Upper lobe of left lung (tissue), 6 donors: ENCODE measurements around the gene OSER1. TPM values are rescaled to one million over a fixed set of nuclear protein-coding genes. Genes with fewer than 3 reads are reported as not detected.

Experiments used
- ATAC-seq, 2 donors: fragments of 200-7000 bp; cut with Tn5 transposase; one replicate each; pipeline ENCODE4 v1.9.1; 2022; ENCODE audit warnings: mild to moderate bottlenecking in 2 of 2, moderate library complexity in 2 of 2; ENCODE audit not compliant: low FRiP score in 2 of 2
- DNase-seq, 2 donors: peaks; one replicate each; pipeline ENCODE4 v3.0.0-alpha.2; 2019 to 2020
- H3K27ac ChIP-seq, 4 donors: fragments of 200-600 bp; sonication (generic); one replicate each; pipeline ENCODE4 v1.5.1; 2016 to 2019
- H3K27me3 ChIP-seq, 4 donors: fragments of 200-600 bp; sonication (generic); one replicate each; pipeline ENCODE4 v1.5.1; 2017 to 2019
- H3K36me3 ChIP-seq, 4 donors: fragments of 200-600 bp; sonication (generic); one replicate each; pipeline ENCODE4 v1.5.1; 2016 to 2019
- H3K4me1 ChIP-seq, 4 donors: fragments of 200-600 bp; sonication (generic); one replicate each; pipeline ENCODE4 v1.5.1; 2018 to 2019
- H3K4me3 ChIP-seq, 4 donors: fragments of 200-600 bp; sonication (generic); one replicate each; pipeline ENCODE4 v1.5.1; 2017 to 2019; ENCODE audit warnings: mild to moderate bottlenecking in 2 of 4, moderate library complexity in 1 of 4
- H3K9me3 ChIP-seq, 4 donors: fragments of 200-600 bp; sonication (generic); one replicate each; pipeline ENCODE4 v1.5.1; 2018 to 2019
- EP300 ChIP-seq, 4 donors: sonication (generic); formaldehyde crosslinking; IDR thresholded peaks; one replicate each; pipeline ENCODE4 v1.5.1; 2017; ENCODE audit warnings: antibody characterized with exemption in 4 of 4, control low read depth in 2 of 4
- POLR2A ChIP-seq, 4 donors: fragments of 450-650 bp; IDR thresholded peaks; one replicate each; pipeline ENCODE4 v1.5.1; 2016 to 2017; ENCODE audit warnings: antibody characterized with exemption in 4 of 4, mild to moderate bottlenecking in 2 of 4
- POLR2AphosphoS5 ChIP-seq, 2 donors: sonication (generic); formaldehyde crosslinking; IDR thresholded peaks; one replicate each; pipeline ENCODE4 v1.5.1; 2017; ENCODE audit warnings: antibody characterized with exemption in 2 of 2
- WGBS, 2 donors: methylation state at CpG; one replicate each; pipeline ENCODE4 v1.1.5; 2017 to 2018; 5-methylcytosine and 5-hydroxymethylcytosine counted together
- total RNA-seq, 6 donors: library from RNA; depleted of rRNA in 4 of 6; stranded (reverse); fragments of >200 nt in 4 of 6; gene quantifications; one replicate each; pipeline versions ENCODE4 v1.1.0 to v1.2.1, GENCODE V29; 2016 to 2021
- TF ChIP-seq, protein P1 (sequence below), 6 experiments: fragments of 450-650 bp in 4 of 6; fragments of 200-600 bp in 2 of 6; sonication (generic) in 2 of 6; IDR thresholded peaks; one replicate each; pipeline ENCODE4 v1.5.1; 2016 to 2019; ENCODE audit warnings: antibody characterized with exemption in 6 of 6
- donor health status: DM: no; HTN: no; CAD: no; lungs with moderate emphysema.
- donor health status: DM: no; HTN: yes; CAD: no; lungs with severe emphysema.

The OSER1 gene
- total RNA-seq, result 10 to 100 TPM; 18.8 to 38.3 (median 30.8) TPM

GRCh38 chr20:44210406-44211176 lies at the start of gene OSER1:
OSER1 (minus strand) TSS chr20:44210771; CDS start chr20:44206957, 3,814 bp downstream.
- no peaks in the 10 kb centered on the region for H3K27me3 ChIP-seq
- TF ChIP-seq EP300 (IDR thresholded peaks at IDR 0.05) (peak in 2 of 4 donors; percentile 51 to 87), POLR2AphosphoS5 (IDR thresholded peaks at IDR 0.05) (peak; percentile 67 to 98), POLR2A (IDR thresholded peaks at IDR 0.05) (peak; percentile 39 to 95 (median 79))
- TF ChIP-seq, protein P1, sequence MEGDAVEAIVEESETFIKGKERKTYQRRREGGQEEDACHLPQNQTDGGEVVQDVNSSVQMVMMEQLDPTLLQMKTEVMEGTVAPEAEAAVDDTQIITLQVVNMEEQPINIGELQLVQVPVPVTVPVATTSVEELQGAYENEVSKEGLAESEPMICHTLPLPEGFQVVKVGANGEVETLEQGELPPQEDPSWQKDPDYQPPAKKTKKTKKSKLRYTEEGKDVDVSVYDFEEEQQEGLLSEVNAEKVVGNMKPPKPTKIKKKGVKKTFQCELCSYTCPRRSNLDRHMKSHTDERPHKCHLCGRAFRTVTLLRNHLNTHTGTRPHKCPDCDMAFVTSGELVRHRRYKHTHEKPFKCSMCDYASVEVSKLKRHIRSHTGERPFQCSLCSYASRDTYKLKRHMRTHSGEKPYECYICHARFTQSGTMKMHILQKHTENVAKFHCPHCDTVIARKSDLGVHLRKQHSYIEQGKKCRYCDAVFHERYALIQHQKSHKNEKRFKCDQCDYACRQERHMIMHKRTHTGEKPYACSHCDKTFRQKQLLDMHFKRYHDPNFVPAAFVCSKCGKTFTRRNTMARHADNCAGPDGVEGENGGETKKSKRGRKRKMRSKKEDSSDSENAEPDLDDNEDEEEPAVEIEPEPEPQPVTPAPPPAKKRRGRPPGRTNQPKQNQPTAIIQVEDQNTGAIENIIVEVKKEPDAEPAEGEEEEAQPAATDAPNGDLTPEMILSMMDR (IDR thresholded peaks at IDR 0.05), result peak in 4 of 6 experiments; percentile 9 to 27 (median 22)
- H3K4me1 ChIP-seq, result peaks cover 34 to 42% (median 39%) of the 10 kb centered on the region in 4 donors
- peak within 1 kb of the TSS; percentile 94 to 99 (median 95) for H3K27ac ChIP-seq
- H3K36me3 ChIP-seq, result peaks cover 0 to 12% (median 4%) of the 10 kb centered on the region in 4 donors
- ATAC-seq (peak; percentile 96 to 98), DNase-seq (peak; percentile 99)
- H3K9me3 ChIP-seq, result no peaks in the 10 kb centered on the region
- peak within 1 kb of the TSS; percentile 64 to 98 (median 81) for H3K4me3 ChIP-seq
- 0% methylated on average over 34 to 76 of the region's 79 CpGs for WGBS, 2 donors

GRCh38 chr20:44258226-44258890 lies 47.8 kb upstream of the OSER1 start:
- H3K36me3 ChIP-seq, result no peaks in the 10 kb centered on the region
- H3K27me3 ChIP-seq, result no peaks in the 10 kb centered on the region
- H3K4me1 ChIP-seq, result no peaks in the 10 kb centered on the region
- 86 to 88% methylated on average over 16 to 26 of the region's 28 CpGs for WGBS, 2 donors
- H3K9me3 ChIP-seq, result no peaks in the 10 kb centered on the region
- no peak overlapping the region for H3K4me3 ChIP-seq
- TF ChIP-seq EP300 (IDR thresholded peaks at IDR 0.05) (no peak), POLR2AphosphoS5 (IDR thresholded peaks at IDR 0.05) (no peak), POLR2A (IDR thresholded peaks at IDR 0.05) (no peak)
- TF ChIP-seq, protein P1 (IDR thresholded peaks at IDR 0.05), result no peak
- H3K27ac ChIP-seq, result no peak overlapping the region
- ATAC-seq, result peak in 1 of 2 donors; percentile 2
- peak in 1 of 2 donors; percentile 73 for DNase-seq

DNA sequence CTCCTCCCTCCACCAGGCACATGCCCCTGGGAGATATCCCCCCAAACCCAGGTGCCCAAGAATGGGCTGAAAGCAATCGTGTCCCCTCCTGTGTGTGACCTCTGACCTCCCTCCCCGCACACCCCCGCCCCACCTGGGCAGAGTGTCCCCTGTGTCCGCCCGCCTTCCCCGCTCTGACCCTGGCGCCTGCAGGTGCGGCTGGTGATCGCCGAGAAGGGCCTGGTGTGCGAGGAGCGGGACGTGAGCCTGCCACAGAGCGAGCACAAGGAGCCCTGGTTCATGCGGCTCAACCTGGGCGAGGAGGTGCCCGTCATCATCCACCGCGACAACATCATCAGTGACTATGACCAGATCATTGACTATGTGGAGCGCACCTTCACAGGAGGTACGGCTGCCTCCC lies 46.4 kb upstream of the OSER1 start:
- Histone ChIP-seq H3K27me3 (no peaks in the 10 kb centered on the region), H3K36me3 (no peaks in the 10 kb centered on the region), H3K27ac (no peak overlapping the region), H3K4me1 (no peaks in the 10 kb centered on the region), H3K4me3 (no peak overlapping the region), H3K9me3 (no peaks in the 10 kb centered on the region)
- TF ChIP-seq POLR2AphosphoS5 (IDR thresholded peaks at IDR 0.05) (no peak), POLR2A (IDR thresholded peaks at IDR 0.05) (no peak), EP300 (IDR thresholded peaks at IDR 0.05) (no peak)
- TF ChIP-seq, protein P1 (IDR thresholded peaks at IDR 0.05), result no peak
- 90 to 94% methylated on average over 15 to 21 of the region's 21 CpGs for WGBS, 2 donors
- ATAC-seq (no peak), DNase-seq (peak in 1 of 2 donors; percentile 76)

DNA sequence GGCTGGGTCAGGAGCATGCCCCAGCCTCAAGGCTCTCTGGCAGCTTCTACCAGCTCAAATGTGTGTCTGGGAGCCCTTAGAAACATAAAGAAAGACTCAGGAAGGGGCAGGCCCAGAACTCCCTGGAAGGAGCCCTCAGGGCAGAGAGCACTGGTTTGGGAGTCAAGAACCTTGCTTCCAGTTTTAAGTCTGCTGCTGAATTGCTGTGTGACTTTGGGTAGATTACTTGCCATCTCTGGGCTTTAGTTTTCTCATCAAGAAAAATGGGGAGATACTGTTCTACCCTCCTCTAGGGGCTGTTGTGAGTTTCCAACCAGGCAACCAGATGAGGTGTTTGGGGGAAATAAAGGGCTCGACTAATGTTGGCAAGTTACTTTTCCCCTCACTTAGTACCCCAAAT lies 45.4 kb upstream of the OSER1 start:
- no peak overlapping the region for H3K27ac ChIP-seq
- 88 to 100% methylated on average over 1 of the region's 1 CpG for WGBS, 2 donors
- no peaks in the 10 kb centered on the region for H3K27me3 ChIP-seq
- H3K4me3 ChIP-seq, result no peak overlapping the region
- H3K9me3 ChIP-seq, result no peaks in the 10 kb centered on the region
- no peaks in the 10 kb centered on the region for H3K36me3 ChIP-seq
- DNase-seq (no peak), ATAC-seq (no peak)
- TF ChIP-seq POLR2A (IDR thresholded peaks at IDR 0.05), result no peak
- no peak for TF ChIP-seq EP300 (IDR thresholded peaks at IDR 0.05)
- TF ChIP-seq, protein P1 (IDR thresholded peaks at IDR 0.05), result no peak
- no peak for TF ChIP-seq POLR2AphosphoS5 (IDR thresholded peaks at IDR 0.05)
- no peaks in the 10 kb centered on the region for H3K4me1 ChIP-seq
